CD8-positive, alpha-beta memory T cell (primary cell): Measurements from ENCODE around the gene SCN4A. TPM values are rescaled to one million over a fixed set of nuclear protein-coding genes. Genes with fewer than 3 reads are reported as not detected.
A peak's percentile ranks its signal among the peaks of the same experiment; 100 is the strongest.

ENCODE experiments used
- CTCF ChIA-PET: fragments of 350-600 bp; sonication (Branson Sonifier 250); formaldehyde crosslinking; loops from one replicate; lab custom pipeline; 2021; ENCODE audit warnings: antibody characterized with exemption; lab: Charles Lee
- POLR2A ChIA-PET: fragments of 350-600 bp; sonication (Branson Sonifier 250); formaldehyde crosslinking; loops from one replicate; lab custom pipeline; 2021; ENCODE audit warnings: antibody characterized with exemption; lab: Charles Lee
- DNase-seq, 5 donors: peaks; one replicate each; pipeline versions ENCODE4 v3.0.0 to v3.0.0-alpha.2; 2020 to 2022; ENCODE audit warnings: mixed read lengths in 1 of 5
- H3K27ac ChIP-seq: one replicate; pipeline ENCODE4 v1.7.0; 2013; ENCODE audit warnings: low read depth, mild to moderate bottlenecking, low read length, moderate library complexity
- H3K27me3 ChIP-seq: 2 replicates; pipeline ENCODE4 v1.7.0; 2013; ENCODE audit warnings: low read length, mild to moderate bottlenecking; ENCODE audit not compliant: insufficient read depth, poor library complexity, severe bottlenecking
- H3K36me3 ChIP-seq: 2 replicates; pipeline ENCODE4 v1.7.0; 2013; ENCODE audit warnings: mild to moderate bottlenecking, low read length, moderate library complexity; ENCODE audit not compliant: insufficient read depth
- H3K4me1 ChIP-seq: 2 replicates; pipeline ENCODE4 v1.7.0; 2013; ENCODE audit warnings: mild to moderate bottlenecking, low read length, moderate library complexity; ENCODE audit not compliant: insufficient read depth
- H3K4me3 ChIP-seq: 2 replicates; pipeline ENCODE4 v1.7.0; 2013; ENCODE audit warnings: mild to moderate bottlenecking, low read length
- H3K9me3 ChIP-seq: 2 replicates; pipeline ENCODE4 v1.7.0; 2013; ENCODE audit warnings: mild to moderate bottlenecking, low read length
- H3K27ac Mint-ChIP-seq, 8 donors: one replicate each; pipeline ENCODE4 v1.8.0; 2020 to 2021; ENCODE audit warnings: mixed read lengths in 8 of 8, mild to moderate bottlenecking in 6 of 8, inconsistent platforms in 3 of 8, moderate library complexity in 3 of 8
- H3K27me3 Mint-ChIP-seq, 2 donors: one replicate each; pipeline ENCODE4 v1.8.0; 2020 to 2021; ENCODE audit warnings: mixed read lengths in 2 of 2, mild to moderate bottlenecking in 1 of 2, moderate library complexity in 1 of 2
- H3K36me3 Mint-ChIP-seq, 3 donors: one replicate each; pipeline ENCODE4 v1.8.0; 2020 to 2021; ENCODE audit warnings: mixed read lengths in 3 of 3, inconsistent platforms in 1 of 3, mild to moderate bottlenecking in 1 of 3
- H3K4me1 Mint-ChIP-seq, 3 donors: one replicate each; pipeline ENCODE4 v1.8.0; 2020 to 2021; ENCODE audit warnings: mixed read lengths in 3 of 3, inconsistent platforms in 1 of 3, mild to moderate bottlenecking in 1 of 3
- H3K4me3 Mint-ChIP-seq, 7 donors: one replicate each; pipeline ENCODE4 v1.8.0; 2020 to 2021; ENCODE audit warnings: mixed read lengths in 7 of 7, mild to moderate bottlenecking in 6 of 7, moderate library complexity in 4 of 7, inconsistent platforms in 2 of 7
- H3K9me3 Mint-ChIP-seq, 5 donors: one replicate each; pipeline ENCODE4 v1.8.0; 2020 to 2022; ENCODE audit warnings: mixed read lengths in 5 of 5, mild to moderate bottlenecking in 3 of 5, moderate library complexity in 2 of 5, inconsistent platforms in 1 of 5
- polyA plus RNA-seq: library from polyadenylated mRNA; unstranded; fragments of 300-500 nt; fragmentation: Illumina TruSeq; gene quantifications from one replicate; pipeline ENCODE4 v1.2.3, GENCODE V29; 2021
- total RNA-seq, 2 experiments: library from RNA; stranded (reverse); gene quantifications; one replicate each; pipeline ENCODE4 v1.2.3, GENCODE V29; 2021

SCN4A gene
- total and polyA plus RNA-seq, 3 experiments from 2014 or later: 0.04 TPM; not detected in 1

GRCh38 chr17:63999680-64000531 is 27.2 kb upstream of the SCN4A start:
- Mint-ChIP-seq H3K27ac (peak overlapping the region in 7 of 8 donors; percentile 8 to 96 (median 86)), H3K4me3 (peak overlapping the region; percentile 52 to 90 (median 87)), H3K9me3 (no peaks in the 10 kb centered on the region), H3K4me1 (peaks cover 34 to 45% (median 39%) of the 10 kb centered on the region in 3 donors), H3K27me3 (no peaks in the 10 kb centered on the region), H3K36me3 (peaks cover 0 to 36% (median 5%) of the 10 kb centered on the region in 3 donors)
- ChIA-PET CTCF (interaction anchor here (0.9 to 12.2 kb wide), 5 partner anchors 17 to 134 kb away, joined by 3 to 246 read pairs (median 4); partner anchors contain the start of genes ERN1 and ICAM2), POLR2A (interaction anchor here (3.1 to 7.1 kb wide), 2 partner anchors 20 to 26 kb away, joined by 8 to 67 read pairs; partner anchors contain the start of gene ICAM2)
- Histone ChIP-seq H3K27ac (no peak overlapping the region), H3K27me3 (no peaks in the 10 kb centered on the region), H3K4me3 (no peak overlapping the region), H3K4me1 (peaks cover 25% of the 10 kb centered on the region), H3K9me3 (no peaks in the 10 kb centered on the region), H3K36me3 (peaks cover 16% of the 10 kb centered on the region)
- no peak for DNase-seq

GRCh38 chr17:63998721-63999679 is 26.3 kb upstream of the SCN4A start:
- H3K27me3 ChIP-seq: no peaks in the 10 kb centered on the region
- no peak overlapping the region for H3K27ac ChIP-seq
- no peaks in the 10 kb centered on the region for H3K9me3 Mint-ChIP-seq
- H3K9me3 ChIP-seq: no peaks in the 10 kb centered on the region
- H3K4me3 Mint-ChIP-seq: peak overlapping the region; percentile 52 to 93 (median 87)
- CTCF ChIA-PET: interaction anchor here (0.9 to 12.2 kb wide), 6 partner anchors 18 to 135 kb away, joined by 3 to 246 read pairs (median 4); partner anchors contain the start of genes ERN1 and ICAM2
- H3K4me1 Mint-ChIP-seq: peaks cover 38 to 50% (median 48%) of the 10 kb centered on the region in 3 donors
- H3K36me3 Mint-ChIP-seq: peaks cover 0 to 27% (median 5%) of the 10 kb centered on the region in 3 donors
- POLR2A ChIA-PET: interaction anchor here (0.8 to 7.1 kb wide), 4 partner anchors 18 to 146 kb away, joined by 3 to 67 read pairs (median 6); partner anchors contain the start of gene ICAM2
- H3K4me3 ChIP-seq: peak overlapping the region; percentile 52
- H3K27me3 Mint-ChIP-seq: no peaks in the 10 kb centered on the region
- H3K27ac Mint-ChIP-seq: peak overlapping the region; percentile 8 to 96 (median 82)
- peaks cover 8% of the 10 kb centered on the region for H3K36me3 ChIP-seq
- peak in 2 of 5 donors; percentile 23 to 57 for DNase-seq
- peaks cover 27% of the 10 kb centered on the region for H3K4me1 ChIP-seq

GRCh38 chr17:63998050-63998720 is 25.5 kb upstream of the SCN4A start, which contains the start of gene PRR29:
Gene PRR29 (plus strand): TSS chr17:63998351. CDS start chr17:63998365, 14 bp downstream.
- H3K9me3 Mint-ChIP-seq: no peaks in the 10 kb centered on the region
- peak within 1 kb of the TSS; percentile 87 to 96 (median 90) for H3K4me3 Mint-ChIP-seq
- Histone ChIP-seq H3K27ac (no peak within 1 kb of the TSS), H3K36me3 (peaks cover 1% of the 10 kb centered on the region), H3K4me3 (peak within 1 kb of the TSS; percentile 52), H3K27me3 (no peaks in the 10 kb centered on the region), H3K9me3 (no peaks in the 10 kb centered on the region), H3K4me1 (peaks cover 35% of the 10 kb centered on the region)
- ChIA-PET CTCF (interaction anchor here (0.9 to 12.2 kb wide), 6 partner anchors 18 to 136 kb away, joined by 3 to 246 read pairs (median 4); partner anchors contain the start of gene ICAM2), POLR2A (interaction anchor here (0.8 to 7.1 kb wide), 4 partner anchors 19 to 147 kb away, joined by 3 to 67 read pairs (median 6); partner anchors contain the start of gene ICAM2)
- DNase-seq: peak; percentile 68 to 88 (median 77)
- peaks cover 0 to 18% (median 0%) of the 10 kb centered on the region in 3 donors for H3K36me3 Mint-ChIP-seq
- H3K27ac Mint-ChIP-seq: peak within 1 kb of the TSS; percentile 50 to 96 (median 90)
- H3K27me3 Mint-ChIP-seq: no peaks in the 10 kb centered on the region
- H3K4me1 Mint-ChIP-seq: peaks cover 44 to 58% (median 56%) of the 10 kb centered on the region in 3 donors

- H3K4me1 Mint-ChIP-seq: peaks cover 48 to 62% (median 61%) of the 10 kb centered on the region in 3 donors
- H3K36me3 Mint-ChIP-seq: peaks cover 0 to 13% (median 0%) of the 10 kb centered on the region in 3 donors
- no peak for DNase-seq
- peak overlapping the region in 7 of 8 donors; percentile 70 to 96 (median 87) for H3K27ac Mint-ChIP-seq
- Histone ChIP-seq H3K36me3 (no peaks in the 10 kb centered on the region), H3K4me1 (peaks cover 39% of the 10 kb centered on the region), H3K27ac (no peak overlapping the region), H3K4me3 (peak overlapping the region; percentile 52), H3K9me3 (no peaks in the 10 kb centered on the region), H3K27me3 (no peaks in the 10 kb centered on the region)
- ChIA-PET CTCF (interaction anchor here (0.9 to 12.2 kb wide), 7 partner anchors 8 to 136 kb away, joined by 3 to 246 read pairs (median 3); partner anchors contain the start of gene ICAM2), POLR2A (interaction anchor here (1.5 to 7.1 kb wide), 3 partner anchors 19 to 28 kb away, joined by 4 to 67 read pairs (median 8); partner anchors contain the start of gene ICAM2)
- no peaks in the 10 kb centered on the region for H3K9me3 Mint-ChIP-seq
- H3K27me3 Mint-ChIP-seq: no peaks in the 10 kb centered on the region
- peak overlapping the region; percentile 87 to 96 (median 90) for H3K4me3 Mint-ChIP-seq
These were observed 24.8 kb upstream of the SCN4A start for GRCh38 chr17:63997341-63998048.

GRCh38 chr17:63996430-63997182 is 23.9 kb upstream of the SCN4A start:
- DNase-seq: no peak
- Histone ChIP-seq H3K36me3 (no peaks in the 10 kb centered on the region), H3K4me3 (no peak overlapping the region), H3K9me3 (no peaks in the 10 kb centered on the region), H3K27me3 (no peaks in the 10 kb centered on the region), H3K4me1 (peaks cover 40% of the 10 kb centered on the region), H3K27ac (no peak overlapping the region)
- Mint-ChIP-seq H3K9me3 (no peaks in the 10 kb centered on the region), H3K36me3 (peaks cover 0 to 4% (median 0%) of the 10 kb centered on the region in 3 donors), H3K4me1 (peaks cover 55 to 71% (median 70%) of the 10 kb centered on the region in 3 donors), H3K27ac (peak overlapping the region in 6 of 8 donors; percentile 55 to 96 (median 80)), H3K4me3 (peak overlapping the region in 6 of 7 donors; percentile 59 to 95 (median 89)), H3K27me3 (no peaks in the 10 kb centered on the region)
- ChIA-PET POLR2A (interaction anchor here (7.1 kb wide), 1 partner anchor 24 kb away, joined by 67 read pairs; the partner anchor contains the start of gene ICAM2), CTCF (interaction anchor here (1.0 to 12.2 kb wide), 4 partner anchors 9 to 78 kb away, joined by 3 to 246 read pairs (median 6); partner anchors contain the start of genes GH1 and ICAM2)

- CTCF ChIA-PET: interaction anchor here (1.4 to 12.2 kb wide), 4 partner anchors 10 to 138 kb away, joined by 4 to 246 read pairs (median 6); partner anchors contain the start of genes GH1 and ICAM2
These were observed 22.9 kb upstream of the SCN4A start for GRCh38 chr17:63995626-63996025.

More at GRCh38 chr17:63995626-63996025, 22.9 kb upstream of the SCN4A start:
- DNase-seq: no peak
- peaks cover 60 to 79% (median 78%) of the 10 kb centered on the region in 3 donors for H3K4me1 Mint-ChIP-seq
- Histone ChIP-seq H3K36me3 (no peaks in the 10 kb centered on the region), H3K27me3 (no peaks in the 10 kb centered on the region), H3K9me3 (no peaks in the 10 kb centered on the region), H3K4me3 (no peak overlapping the region), H3K4me1 (peaks cover 43% of the 10 kb centered on the region), H3K27ac (no peak overlapping the region)
- POLR2A ChIA-PET: interaction anchor here (2.7 kb wide), 1 partner anchor 25 kb away, joined by 20 read pairs; the partner anchor contains the start of gene ICAM2
- peak overlapping the region in 1 of 7 donors; percentile 41 for H3K4me3 Mint-ChIP-seq
- no peaks in the 10 kb centered on the region for H3K9me3 Mint-ChIP-seq
- no peaks in the 10 kb centered on the region for H3K27me3 Mint-ChIP-seq
- peak overlapping the region in 7 of 8 donors; percentile 24 to 92 (median 85) for H3K27ac Mint-ChIP-seq
- peaks cover 0 to 2% (median 0%) of the 10 kb centered on the region in 3 donors for H3K36me3 Mint-ChIP-seq
